D721Med (cell line): ENCODE data around the gene TOB1.

Source experiments
- DNase-seq: peaks from one replicate; pipeline ENCODE4 v3.0.0; 2011; ENCODE audit warnings: low spot score; ENCODE audit not compliant: insufficient read length
- FAIRE-seq: peaks from 2 replicates; lab custom pipeline; 2011; peaks lifted over from hg19 to GRCh38; lab: Jason Lieb, UNC
- TF ChIP-seq, protein P1 (sequence below): IDR thresholded peaks from 2 replicates; pipeline ENCODE4 v1.5.1; 2012; ENCODE audit warnings: mild to moderate bottlenecking, control low read depth; ENCODE audit not compliant: insufficient read depth; ENCODE audit errors: missing control alignments

The TOB1 gene

GRCh38 chr17:50843150-50843905, 22.8 kb downstream of the TOB1 start:
- TF ChIP-seq, protein P1, sequence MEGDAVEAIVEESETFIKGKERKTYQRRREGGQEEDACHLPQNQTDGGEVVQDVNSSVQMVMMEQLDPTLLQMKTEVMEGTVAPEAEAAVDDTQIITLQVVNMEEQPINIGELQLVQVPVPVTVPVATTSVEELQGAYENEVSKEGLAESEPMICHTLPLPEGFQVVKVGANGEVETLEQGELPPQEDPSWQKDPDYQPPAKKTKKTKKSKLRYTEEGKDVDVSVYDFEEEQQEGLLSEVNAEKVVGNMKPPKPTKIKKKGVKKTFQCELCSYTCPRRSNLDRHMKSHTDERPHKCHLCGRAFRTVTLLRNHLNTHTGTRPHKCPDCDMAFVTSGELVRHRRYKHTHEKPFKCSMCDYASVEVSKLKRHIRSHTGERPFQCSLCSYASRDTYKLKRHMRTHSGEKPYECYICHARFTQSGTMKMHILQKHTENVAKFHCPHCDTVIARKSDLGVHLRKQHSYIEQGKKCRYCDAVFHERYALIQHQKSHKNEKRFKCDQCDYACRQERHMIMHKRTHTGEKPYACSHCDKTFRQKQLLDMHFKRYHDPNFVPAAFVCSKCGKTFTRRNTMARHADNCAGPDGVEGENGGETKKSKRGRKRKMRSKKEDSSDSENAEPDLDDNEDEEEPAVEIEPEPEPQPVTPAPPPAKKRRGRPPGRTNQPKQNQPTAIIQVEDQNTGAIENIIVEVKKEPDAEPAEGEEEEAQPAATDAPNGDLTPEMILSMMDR, result no peak
- FAIRE-seq, result no peak
- DNase-seq, result no peak

GRCh38 chr17:50842506-50843149, 23.5 kb downstream of the TOB1 start:
- TF ChIP-seq, protein P1, result no peak
- FAIRE-seq (no peak), DNase-seq (no peak)

DNA sequence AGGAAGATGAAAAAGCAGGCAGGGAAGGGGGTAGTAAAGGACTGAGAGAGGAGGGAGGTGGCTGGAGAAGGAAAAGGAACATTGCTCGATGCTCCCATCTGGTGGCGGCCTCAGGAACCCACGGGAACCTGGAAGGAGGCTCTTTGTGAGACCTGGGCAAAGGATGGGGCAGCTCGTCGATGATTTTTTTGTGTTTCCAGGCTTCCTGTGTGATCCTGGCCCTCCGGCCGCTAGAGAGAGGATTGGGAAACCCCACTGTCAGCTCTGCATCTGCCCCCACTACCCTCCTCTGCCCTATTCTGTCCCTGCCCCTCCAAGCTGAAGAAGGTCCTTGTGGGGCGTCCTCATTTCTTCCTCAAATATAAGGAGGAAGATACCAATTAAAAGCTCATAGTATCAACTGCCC, 24.2 kb downstream of the TOB1 start:
- FAIRE-seq (peak; percentile 51), DNase-seq (peak; percentile 81)
- TF ChIP-seq, protein P1, result peak; percentile 95

GRCh38 chr17:50841277-50841948, 24.7 kb downstream of the TOB1 start:
- FAIRE-seq (no peak), DNase-seq (no peak)
- TF ChIP-seq, protein P1, result no peak

DNA sequence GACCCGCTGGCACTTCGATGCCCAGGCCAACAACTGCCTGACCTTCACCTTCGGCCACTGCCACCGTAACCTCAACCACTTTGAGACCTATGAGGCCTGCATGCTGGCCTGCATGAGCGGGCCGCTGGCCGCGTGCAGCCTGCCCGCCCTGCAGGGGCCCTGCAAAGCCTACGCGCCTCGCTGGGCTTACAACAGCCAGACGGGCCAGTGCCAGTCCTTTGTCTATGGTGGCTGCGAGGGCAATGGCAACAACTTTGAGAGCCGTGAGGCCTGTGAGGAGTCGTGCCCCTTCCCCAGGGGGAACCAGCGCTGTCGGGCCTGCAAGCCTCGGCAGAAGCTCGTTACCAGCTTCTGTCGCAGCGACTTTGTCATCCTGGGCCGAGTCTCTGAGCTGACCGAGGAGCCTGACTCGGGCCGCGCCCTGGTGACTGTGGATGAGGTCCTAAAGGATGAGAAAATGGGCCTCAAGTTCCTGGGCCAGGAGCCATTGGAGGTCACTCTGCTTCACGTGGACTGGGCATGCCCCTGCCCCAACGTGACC, 25.8 kb downstream of the TOB1 start:
- TF ChIP-seq, protein P1, result no peak
- DNase-seq, result no peak
- FAIRE-seq, result no peak

GRCh38 chr17:50839591-50840310, 26.4 kb downstream of the TOB1 start:
- FAIRE-seq (no peak), DNase-seq (no peak)
- TF ChIP-seq, protein P1, result no peak
